Trophoblast cell (in vitro differentiated cells and primary cell): Measurements from ENCODE around the gene MGAT3.

Experiments used
- DNase-seq, 2 donors: peaks; one replicate each; pipeline ENCODE4 v3.0.0-alpha.2; 2016
- H2AFZ ChIP-seq: 2 replicates; pipeline ENCODE4 v1.6.1; 2013; ENCODE audit warnings: low read length, moderate library complexity, mild to moderate bottlenecking; ENCODE audit not compliant: insufficient read depth, poor library complexity
- H2AK5ac ChIP-seq: 2 replicates; pipeline ENCODE4 v1.6.1; 2013; ENCODE audit warnings: mild to moderate bottlenecking, low read length
- H2BK120ac ChIP-seq: 2 replicates; pipeline ENCODE4 v1.6.1; 2013; ENCODE audit warnings: low read length, mild to moderate bottlenecking, moderate library complexity; ENCODE audit not compliant: insufficient read depth, poor library complexity
- H2BK12ac ChIP-seq: 2 replicates; pipeline ENCODE4 v1.6.1; 2013; ENCODE audit warnings: mild to moderate bottlenecking, low read length, moderate library complexity
- H2BK5ac ChIP-seq: 2 replicates; pipeline ENCODE4 v1.6.1; 2013; ENCODE audit warnings: low read length, low read depth, moderate library complexity, mild to moderate bottlenecking; ENCODE audit not compliant: poor library complexity
- H3K14ac ChIP-seq: 2 replicates; pipeline ENCODE4 v1.6.1; 2013; ENCODE audit warnings: mild to moderate bottlenecking, low read length
- H3K18ac ChIP-seq: 2 replicates; pipeline ENCODE4 v1.6.1; 2013; ENCODE audit warnings: mild to moderate bottlenecking, low read length
- H3K23ac ChIP-seq: 2 replicates; pipeline ENCODE4 v1.6.1; 2013; ENCODE audit warnings: low read length
- H3K27ac ChIP-seq: 2 replicates; pipeline ENCODE4 v1.5.1; 2013; ENCODE audit warnings: low read depth, mild to moderate bottlenecking, inconsistent platforms, low read length, moderate library complexity
- H3K27me3 ChIP-seq: 2 replicates; pipeline ENCODE4 v1.6.1; 2013; ENCODE audit warnings: inconsistent platforms, mild to moderate bottlenecking, low read length, moderate library complexity; ENCODE audit not compliant: insufficient read depth
- H3K36me3 ChIP-seq, 2 experiments: 1 replicate in 1 of 2; 2 replicates in 1 of 2; pipeline ENCODE4 v1.6.1; 2013; ENCODE audit warnings: low read length in 2 of 2, mild to moderate bottlenecking in 2 of 2, moderate library complexity in 1 of 2; ENCODE audit not compliant: insufficient read depth in 2 of 2, control insufficient read depth in 1 of 2
- H3K4ac ChIP-seq: 2 replicates; pipeline ENCODE4 v1.6.1; 2013; ENCODE audit warnings: low read depth, mild to moderate bottlenecking, low read length, moderate library complexity
- H3K4me1 ChIP-seq, 2 experiments: 1 replicate in 1 of 2; 2 replicates in 1 of 2; pipeline ENCODE4 v1.6.1; 2013; ENCODE audit warnings: low read length in 2 of 2, mild to moderate bottlenecking in 2 of 2, moderate library complexity in 1 of 2; ENCODE audit not compliant: insufficient read depth in 2 of 2, control insufficient read depth in 1 of 2
- H3K4me2 ChIP-seq: 2 replicates; pipeline ENCODE4 v1.6.1; 2013; ENCODE audit warnings: inconsistent platforms, mild to moderate bottlenecking, low read length, moderate library complexity
- H3K4me3 ChIP-seq: 2 replicates; pipeline ENCODE4 v1.5.1; 2013; ENCODE audit warnings: mild to moderate bottlenecking, low read depth, low read length, inconsistent platforms
- H3K79me1 ChIP-seq: one replicate; pipeline ENCODE4 v1.6.1; 2013; ENCODE audit warnings: low read length
- H3K79me2 ChIP-seq: 2 replicates; pipeline ENCODE4 v1.6.1; 2013; ENCODE audit warnings: low read length, mild to moderate bottlenecking; ENCODE audit not compliant: control insufficient read depth, insufficient read depth, poor library complexity
- H3K9ac ChIP-seq: 2 replicates; pipeline ENCODE4 v1.6.1; 2013; ENCODE audit warnings: mild to moderate bottlenecking, low read length
- H3K9me3 ChIP-seq: 2 replicates; pipeline ENCODE4 v1.6.1; 2013; ENCODE audit warnings: low read depth, mild to moderate bottlenecking, control low read depth, inconsistent platforms, low read length; ENCODE audit not compliant: insufficient read depth
- H4K12ac ChIP-seq: 2 replicates; pipeline ENCODE4 v1.6.1; 2013; ENCODE audit warnings: low read depth, mild to moderate bottlenecking, low read length, moderate library complexity
- H4K8ac ChIP-seq: 2 replicates; pipeline ENCODE4 v1.6.1; 2013; ENCODE audit warnings: low read depth, mild to moderate bottlenecking, low read length, moderate library complexity
- H4K91ac ChIP-seq: one replicate; pipeline ENCODE4 v1.6.1; 2013; ENCODE audit warnings: low read depth, mild to moderate bottlenecking, low read length, moderate library complexity
- WGBS: extraction: QIAGEN DNeasy Blood & Tissue Kit; methylation state at CpG from one replicate; pipeline ENCODE4 v1.1.7; 2013; ENCODE audit warnings: missing lambda C conversion rate; ENCODE audit not compliant: insufficient read length, insufficient coverage; ENCODE audit errors: extremely low coverage; 5-methylcytosine and 5-hydroxymethylcytosine counted together

The MGAT3 gene

GRCh38 chr22:39536711-39537110 is 79.9 kb downstream of the MGAT3 start:
- H3K14ac ChIP-seq: no peak overlapping the region
- H4K91ac ChIP-seq: no peak overlapping the region
- no peak overlapping the region for H3K9ac ChIP-seq
- H2BK12ac ChIP-seq: no peak overlapping the region
- no peak overlapping the region for H3K27ac ChIP-seq
- no peak overlapping the region for H4K12ac ChIP-seq
- DNase-seq: no peak
- no peak overlapping the region for H4K8ac ChIP-seq
- no peak overlapping the region for H3K4me3 ChIP-seq
- H3K4ac ChIP-seq: no peak overlapping the region
- peaks cover 5% of the 10 kb centered on the region for H3K79me1 ChIP-seq
- H3K18ac ChIP-seq: no peak overlapping the region
- H2BK120ac ChIP-seq: no peak overlapping the region
- WGBS: no CpG with 5 or more reads among the region's 8 CpGs
- no peaks in the 10 kb centered on the region for H3K36me3 ChIP-seq
- H2AFZ ChIP-seq: no peak overlapping the region
- H3K79me2 ChIP-seq: peaks cover 7% of the 10 kb centered on the region
- no peak overlapping the region for H3K4me2 ChIP-seq
- H2BK5ac ChIP-seq: no peak overlapping the region
- no peak overlapping the region for H3K23ac ChIP-seq
- H3K9me3 ChIP-seq: peaks cover 1% of the 10 kb centered on the region
- no peak overlapping the region for H2AK5ac ChIP-seq
- H3K27me3 ChIP-seq: no peaks in the 10 kb centered on the region
- H3K4me1 ChIP-seq: peaks cover 4 to 10% of the 10 kb centered on the region in 2 experiments

GRCh38 chr22:39537975-39538374 is 81.2 kb downstream of the MGAT3 start:
- H3K9me3 ChIP-seq: peaks cover 2% of the 10 kb centered on the region
- no peak overlapping the region for H4K8ac ChIP-seq
- no peak overlapping the region for H4K12ac ChIP-seq
- H3K36me3 ChIP-seq: no peaks in the 10 kb centered on the region
- no peak overlapping the region for H3K27ac ChIP-seq
- no peak overlapping the region for H3K4me2 ChIP-seq
- no peak overlapping the region for H2AFZ ChIP-seq
- H3K4me1 ChIP-seq: peaks cover 4 to 7% of the 10 kb centered on the region in 2 experiments
- no peak overlapping the region for H3K23ac ChIP-seq
- H3K79me2 ChIP-seq: no peaks in the 10 kb centered on the region
- DNase-seq: no peak
- H2BK5ac ChIP-seq: no peak overlapping the region
- H3K79me1 ChIP-seq: no peaks in the 10 kb centered on the region
- no peak overlapping the region for H3K4me3 ChIP-seq
- no peak overlapping the region for H3K4ac ChIP-seq
- no peaks in the 10 kb centered on the region for H3K27me3 ChIP-seq
- H2AK5ac ChIP-seq: no peak overlapping the region
- no peak overlapping the region for H4K91ac ChIP-seq
- no peak overlapping the region for H2BK120ac ChIP-seq
- no peak overlapping the region for H3K14ac ChIP-seq
- H3K18ac ChIP-seq: no peak overlapping the region
- H3K9ac ChIP-seq: no peak overlapping the region
- H2BK12ac ChIP-seq: no peak overlapping the region
- WGBS: no CpG with 5 or more reads among the region's 2 CpGs
